Esophagus squamous epithelium (tissue), 4 donors: ENCODE data around the gene EFCAB5.
"Not testable (repeated sequence)": the region's sequence is repeated elsewhere in the genome, so short reads cannot be mapped to it uniquely, and the experiment has no call there.

Experiments used
- POLR2A ChIP-seq, 4 donors: fragments of 450-650 bp; IDR thresholded peaks; one replicate each; pipeline ENCODE4 v1.6.1; 2017; ENCODE audit warnings: antibody characterized with exemption in 4 of 4, mild to moderate bottlenecking in 4 of 4, moderate library complexity in 3 of 4
- TF ChIP-seq, protein P1 (sequence below), 6 experiments: fragments of 450-650 bp in 4 of 6; fragments of 200-600 bp in 2 of 6; sonication (generic) in 2 of 6; IDR thresholded peaks; one replicate each; pipeline ENCODE4 v1.5.1; 2016 to 2019; ENCODE audit warnings: antibody characterized with exemption in 6 of 6, mild to moderate bottlenecking in 4 of 6, moderate library complexity in 4 of 6

- TF ChIP-seq, protein P1, sequence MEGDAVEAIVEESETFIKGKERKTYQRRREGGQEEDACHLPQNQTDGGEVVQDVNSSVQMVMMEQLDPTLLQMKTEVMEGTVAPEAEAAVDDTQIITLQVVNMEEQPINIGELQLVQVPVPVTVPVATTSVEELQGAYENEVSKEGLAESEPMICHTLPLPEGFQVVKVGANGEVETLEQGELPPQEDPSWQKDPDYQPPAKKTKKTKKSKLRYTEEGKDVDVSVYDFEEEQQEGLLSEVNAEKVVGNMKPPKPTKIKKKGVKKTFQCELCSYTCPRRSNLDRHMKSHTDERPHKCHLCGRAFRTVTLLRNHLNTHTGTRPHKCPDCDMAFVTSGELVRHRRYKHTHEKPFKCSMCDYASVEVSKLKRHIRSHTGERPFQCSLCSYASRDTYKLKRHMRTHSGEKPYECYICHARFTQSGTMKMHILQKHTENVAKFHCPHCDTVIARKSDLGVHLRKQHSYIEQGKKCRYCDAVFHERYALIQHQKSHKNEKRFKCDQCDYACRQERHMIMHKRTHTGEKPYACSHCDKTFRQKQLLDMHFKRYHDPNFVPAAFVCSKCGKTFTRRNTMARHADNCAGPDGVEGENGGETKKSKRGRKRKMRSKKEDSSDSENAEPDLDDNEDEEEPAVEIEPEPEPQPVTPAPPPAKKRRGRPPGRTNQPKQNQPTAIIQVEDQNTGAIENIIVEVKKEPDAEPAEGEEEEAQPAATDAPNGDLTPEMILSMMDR (IDR thresholded peaks at IDR 0.05), result not testable (repeated sequence)
- not testable (repeated sequence) for TF ChIP-seq POLR2A (IDR thresholded peaks at IDR 0.05)
Observed at GRCh38 chr17:29897136-29897535, 44.3 kb upstream of the EFCAB5 start.
